ENCODE measurements around the gene ODAD3.
"Not testable (repeated sequence)": the region's sequence is repeated elsewhere in the genome, so short reads cannot be mapped to it uniquely, and the experiment has no call there.

Gene ODAD3

GRCh38 chr19:11418094-11418548 is 16.8 kb downstream of the ODAD3 start:
- peak overlapping the region; percentile 79 for H3K27ac ChIP-seq

GRCh38 chr19:11416346-11417052 is 18.4 kb downstream of the ODAD3 start:
- TF ChIP-seq CTCF (conservative IDR thresholded peaks at IDR 0.05) (no peak), ZFX (IDR thresholded peaks at IDR 0.05) (no peak)
- no peak overlapping the region for H3K27ac ChIP-seq

More at GRCh38 chr19:11418094-11418548, 16.8 kb downstream of the ODAD3 start:
- TF ChIP-seq ZFX (IDR thresholded peaks at IDR 0.05) (no peak), CTCF (conservative IDR thresholded peaks at IDR 0.05) (no peak)

GRCh38 chr19:11414544-11414943 is 20.4 kb downstream of the ODAD3 start:
- H3K27ac ChIP-seq = no peak overlapping the region
- TF ChIP-seq ZFX (IDR thresholded peaks at IDR 0.05) = no peak
- no peak for TF ChIP-seq CTCF (conservative IDR thresholded peaks at IDR 0.05)

- TF ChIP-seq CTCF (conservative IDR thresholded peaks at IDR 0.05) (no peak), ZFX (IDR thresholded peaks at IDR 0.05) (no peak)
- no peak overlapping the region for H3K27ac ChIP-seq
Observed at GRCh38 chr19:11410682-11411081, 24.2 kb downstream of the ODAD3 start.

- no peak overlapping the region for H3K27ac ChIP-seq
- TF ChIP-seq ZFX (IDR thresholded peaks at IDR 0.05) = no peak
- TF ChIP-seq CTCF (conservative IDR thresholded peaks at IDR 0.05) = no peak
Observed at GRCh38 chr19:11408591-11408990, 26.3 kb downstream of the ODAD3 start.

GRCh38 chr19:11406703-11407236 is 28.2 kb downstream of the ODAD3 start:
- H3K27ac ChIP-seq = not testable (repeated sequence)

- no peak for TF ChIP-seq CTCF (conservative IDR thresholded peaks at IDR 0.05)
- no peak for TF ChIP-seq ZFX (IDR thresholded peaks at IDR 0.05)
Observed at GRCh38 chr19:11405846-11406643, 28.9 kb downstream of the ODAD3 start.

More at GRCh38 chr19:11405846-11406643, 28.9 kb downstream of the ODAD3 start:
- H3K27ac ChIP-seq = no peak overlapping the region

Data from C4-2B (cell line).